Measurements from ENCODE around the gene ZNF446. TPM values are rescaled to one million over a fixed set of nuclear protein-coding genes. Genes with fewer than 3 reads are reported as not detected.

The ZNF446 gene
- total and polyA plus RNA-seq, 10 of the 15 experiments (the other 5 are each of a cell fraction or from before 2014, with no cell fraction given) = 0.14 to 6.9 (median 4.1) TPM

DNA sequence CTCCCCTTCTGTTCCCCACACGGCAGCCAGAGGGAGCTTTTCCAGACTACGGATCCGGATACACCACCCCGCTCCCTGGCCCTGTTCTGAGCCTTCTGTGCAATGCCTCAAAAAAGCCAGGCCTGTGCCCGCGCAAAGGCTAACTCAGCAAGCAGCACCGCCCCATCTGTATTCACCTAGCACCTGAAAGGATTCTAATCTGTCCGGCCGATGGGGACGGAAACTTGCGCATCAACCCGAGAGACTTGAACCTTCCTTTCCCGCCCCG, 42.9 kb downstream of the ZNF446 start:
- H3K4me3 ChIP-seq = peak overlapping the region; percentile 89
- H4K20me1 ChIP-seq (ENCODE audit: control insufficient read depth, insufficient read depth) = no peaks in the 10 kb centered on the region
- H2AFZ ChIP-seq (ENCODE audit: control insufficient read depth, low read depth, low read length) = peak overlapping the region; percentile 49
- BruUV-seq (replicated peaks) = no TSS peak
- SMC1A ChIA-PET (ENCODE audit: uncharacterized antibody, unreplicated experiment) = interaction anchor here (1.2 to 3.6 kb wide), 5 partner anchors 20 to 1019 kb away, joined by 3 to 43 read pairs (median 3); partner anchors contain the start of gene ZNF773
- peak overlapping the region; percentile 88 for H3K27ac ChIP-seq (ENCODE audit: control insufficient read depth, insufficient read depth)
- DNase-seq (ENCODE audit: low read depth, low spot score) = no peak
- peaks cover 0 to 8% of the 10 kb centered on the region in 2 experiments; a peak in 3 of 4 replicates for H3K36me3 ChIP-seq (ENCODE audit: control insufficient read depth in 2 of 2, insufficient read depth in 2 of 2, low read length in 1 of 2)
- peak overlapping the region; percentile 90 for H3K9ac ChIP-seq (ENCODE audit: control insufficient read depth, insufficient read depth, low read length)
- H3K4me1 ChIP-seq (ENCODE audit: control insufficient read depth, insufficient read depth, low read length) = peaks cover 23% of the 10 kb centered on the region
- intact Hi-C loops (cut with micrococcal nuclease; ENCODE audit: unreplicated experiment) = loop anchor here (1.0 to 5.0 kb wide), 4 partner anchors 43 to 192 kb away; partner anchors contain the start of genes MZF1, ZNF446, ZNF837 and ZSCAN22
- H3K9me3 ChIP-seq (replicated peaks; ENCODE audit: control insufficient read depth, insufficient read depth, low read length) = no peaks in the 10 kb centered on the region
- RAD21 ChIA-PET (ENCODE audit: unreplicated experiment) = interaction anchor here (0.6 to 4.0 kb wide), 4 partner anchors 35 to 137 kb away, joined by 3 to 50 read pairs (median 14); no protein-coding TSS in a partner anchor
- WGBS (ENCODE audit: insufficient coverage, insufficient replicate concordance, low lambda C conversion rate, missing lambda C conversion rate) = 0% methylated on average over 14 of the region's 14 CpGs
- H3K79me2 ChIP-seq (ENCODE audit: control insufficient read depth, insufficient read depth, low read length) = peaks cover 39% of the 10 kb centered on the region
- CTCF ChIA-PET = interaction anchor here (0.9 to 4.2 kb wide), 11 partner anchors 14 to 781 kb away, joined by 3 to 67 read pairs (median 14); partner anchors contain the start of genes CHMP2A, ZNF497 and ZSCAN22
- in situ Hi-C loops (cut with MboI) = no loop called here
- FAIRE-seq = no peak
- ATAC-seq = peak; percentile 18
- no peaks in the 10 kb centered on the region for H3K27me3 ChIP-seq (replicated peaks in 1 of 2; ENCODE audit: control insufficient read depth in 2 of 2, insufficient read depth in 2 of 2, low read length in 1 of 2)
- H3K4me2 ChIP-seq (ENCODE audit: control insufficient read depth, insufficient read depth) = peak overlapping the region; percentile 60
- POLR2A ChIA-PET = interaction anchor here (0.7 to 3.0 kb wide), 7 partner anchors 30 to 241 kb away, joined by 3 to 16 read pairs (median 5); partner anchors contain the start of genes CHMP2A and UBE2M
- no peak for TF ChIP-seq WRNIP1 (IDR thresholded peaks at IDR 0.05; ENCODE audit: borderline replicate concordance, low read depth, low read length)
- TF ChIP-seq, protein P1, sequence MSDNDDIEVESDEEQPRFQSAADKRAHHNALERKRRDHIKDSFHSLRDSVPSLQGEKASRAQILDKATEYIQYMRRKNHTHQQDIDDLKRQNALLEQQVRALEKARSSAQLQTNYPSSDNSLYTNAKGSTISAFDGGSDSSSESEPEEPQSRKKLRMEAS (IDR thresholded peaks at IDR 0.05; ENCODE audit: low read depth, low read length) = no peak
- peak; percentile 13; the same call in 1 of the 2 replicates for TF ChIP-seq SMARCA5 (IDR thresholded peaks at IDR 0.05)
- TF ChIP-seq NR2F1 (conservative IDR thresholded peaks at IDR 0.05) = no peak
- TF ChIP-seq, protein P2, sequence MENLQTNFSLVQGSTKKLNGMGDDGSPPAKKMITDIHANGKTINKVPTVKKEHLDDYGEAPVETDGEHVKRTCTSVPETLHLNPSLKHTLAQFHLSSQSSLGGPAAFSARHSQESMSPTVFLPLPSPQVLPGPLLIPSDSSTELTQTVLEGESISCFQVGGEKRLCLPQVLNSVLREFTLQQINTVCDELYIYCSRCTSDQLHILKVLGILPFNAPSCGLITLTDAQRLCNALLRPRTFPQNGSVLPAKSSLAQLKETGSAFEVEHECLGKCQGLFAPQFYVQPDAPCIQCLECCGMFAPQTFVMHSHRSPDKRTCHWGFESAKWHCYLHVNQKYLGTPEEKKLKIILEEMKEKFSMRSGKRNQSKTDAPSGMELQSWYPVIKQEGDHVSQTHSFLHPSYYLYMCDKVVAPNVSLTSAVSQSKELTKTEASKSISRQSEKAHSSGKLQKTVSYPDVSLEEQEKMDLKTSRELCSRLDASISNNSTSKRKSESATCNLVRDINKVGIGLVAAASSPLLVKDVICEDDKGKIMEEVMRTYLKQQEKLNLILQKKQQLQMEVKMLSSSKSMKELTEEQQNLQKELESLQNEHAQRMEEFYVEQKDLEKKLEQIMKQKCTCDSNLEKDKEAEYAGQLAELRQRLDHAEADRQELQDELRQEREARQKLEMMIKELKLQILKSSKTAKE (IDR thresholded peaks at IDR 0.05; ENCODE audit: low read depth, poor library complexity, severe bottlenecking) = peak; percentile 14
- TF ChIP-seq SMC3 (IDR thresholded peaks at IDR 0.05; ENCODE audit: borderline replicate concordance, low read length) = peak; percentile 19; the same call in 1 of the 2 replicates
- no peak for TF ChIP-seq HCFC1 (IDR thresholded peaks at IDR 0.05; ENCODE audit: low read length)
- no peak for TF ChIP-seq NFXL1 (IDR thresholded peaks at IDR 0.05; ENCODE audit: borderline replicate concordance)
- TF ChIP-seq, protein P3, sequence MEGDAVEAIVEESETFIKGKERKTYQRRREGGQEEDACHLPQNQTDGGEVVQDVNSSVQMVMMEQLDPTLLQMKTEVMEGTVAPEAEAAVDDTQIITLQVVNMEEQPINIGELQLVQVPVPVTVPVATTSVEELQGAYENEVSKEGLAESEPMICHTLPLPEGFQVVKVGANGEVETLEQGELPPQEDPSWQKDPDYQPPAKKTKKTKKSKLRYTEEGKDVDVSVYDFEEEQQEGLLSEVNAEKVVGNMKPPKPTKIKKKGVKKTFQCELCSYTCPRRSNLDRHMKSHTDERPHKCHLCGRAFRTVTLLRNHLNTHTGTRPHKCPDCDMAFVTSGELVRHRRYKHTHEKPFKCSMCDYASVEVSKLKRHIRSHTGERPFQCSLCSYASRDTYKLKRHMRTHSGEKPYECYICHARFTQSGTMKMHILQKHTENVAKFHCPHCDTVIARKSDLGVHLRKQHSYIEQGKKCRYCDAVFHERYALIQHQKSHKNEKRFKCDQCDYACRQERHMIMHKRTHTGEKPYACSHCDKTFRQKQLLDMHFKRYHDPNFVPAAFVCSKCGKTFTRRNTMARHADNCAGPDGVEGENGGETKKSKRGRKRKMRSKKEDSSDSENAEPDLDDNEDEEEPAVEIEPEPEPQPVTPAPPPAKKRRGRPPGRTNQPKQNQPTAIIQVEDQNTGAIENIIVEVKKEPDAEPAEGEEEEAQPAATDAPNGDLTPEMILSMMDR (IDR thresholded peaks at IDR 0.05 in 2 of 3, conservative IDR thresholded peaks at IDR 0.05 in 1 of 3; ENCODE audit: control insufficient read depth in 2 of 3, extremely low read depth in 1 of 3, insufficient read depth in 1 of 3, low read depth in 3 of 3, low read length in 3 of 3) = peak in 2 of 3 experiments; percentile 58 to 65; a peak in 3 of 6 replicates
- TF ChIP-seq, protein P4, sequence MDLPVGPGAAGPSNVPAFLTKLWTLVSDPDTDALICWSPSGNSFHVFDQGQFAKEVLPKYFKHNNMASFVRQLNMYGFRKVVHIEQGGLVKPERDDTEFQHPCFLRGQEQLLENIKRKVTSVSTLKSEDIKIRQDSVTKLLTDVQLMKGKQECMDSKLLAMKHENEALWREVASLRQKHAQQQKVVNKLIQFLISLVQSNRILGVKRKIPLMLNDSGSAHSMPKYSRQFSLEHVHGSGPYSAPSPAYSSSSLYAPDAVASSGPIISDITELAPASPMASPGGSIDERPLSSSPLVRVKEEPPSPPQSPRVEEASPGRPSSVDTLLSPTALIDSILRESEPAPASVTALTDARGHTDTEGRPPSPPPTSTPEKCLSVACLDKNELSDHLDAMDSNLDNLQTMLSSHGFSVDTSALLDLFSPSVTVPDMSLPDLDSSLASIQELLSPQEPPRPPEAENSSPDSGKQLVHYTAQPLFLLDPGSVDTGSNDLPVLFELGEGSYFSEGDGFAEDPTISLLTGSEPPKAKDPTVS (IDR thresholded peaks at IDR 0.05; ENCODE audit: low read depth, low read length) = no peak
- TF ChIP-seq CREB1 (IDR thresholded peaks at IDR 0.05; ENCODE audit: low read depth) = 0 out of 2 replicates have a peak, but pooled peaks have one; percentile 18
- no peak for TF ChIP-seq RUNX3 (IDR thresholded peaks at IDR 0.05; ENCODE audit: low read length)
- TF ChIP-seq EGR1 (IDR thresholded peaks at IDR 0.05; ENCODE audit: borderline replicate concordance in 1 of 2, low read depth in 2 of 2, low read length in 2 of 2) = no peak
- TF ChIP-seq ETV6 (conservative IDR thresholded peaks at IDR 0.05 in 1 of 2, IDR thresholded peaks at IDR 0.05 in 1 of 2; ENCODE audit: borderline replicate concordance in 1 of 2, low read depth in 1 of 2) = no peak
- peak; percentile 60; the same call in 1 of the 2 replicates for TF ChIP-seq ZSCAN29 (IDR thresholded peaks at IDR 0.05)
- no peak for TF ChIP-seq EP300 (IDR thresholded peaks at IDR 0.05; ENCODE audit: borderline replicate concordance in 1 of 2, control insufficient read depth in 1 of 2, low read depth in 2 of 2, low read length in 2 of 2)
- no peak for TF ChIP-seq ZZZ3 (IDR thresholded peaks at IDR 0.05; ENCODE audit: control insufficient read depth, insufficient read length, low read depth)
- TF ChIP-seq RAD21 (IDR thresholded peaks at IDR 0.05; ENCODE audit: insufficient read depth, low read depth, low read length) = 0 out of 2 replicates have a peak, but pooled peaks have one; percentile 17
